SK-N-SH treated with all-trans-retinoic acid at 6 μM for 48 hours (cell line): ENCODE data around the gene NIPA2.

Experiments
- ATAC-seq: fragments of 200-7000 bp; cut with Tn5 transposase; 3 replicates; pipeline ENCODE4 v1.9.1; 2020; ENCODE audit warnings: mild to moderate bottlenecking, moderate library complexity
- ARNTL ChIP-seq: fragments of 450-650 bp; formaldehyde crosslinking; IDR thresholded peaks from 2 replicates; pipeline ENCODE4 v1.5.0; 2020; ENCODE audit warnings: low read depth, mild to moderate bottlenecking, moderate library complexity, borderline replicate concordance
- CSDC2 ChIP-seq: fragments of 250-450 bp; sonication (Bioruptor Pico); IDR thresholded peaks from 2 replicates; pipeline ENCODE4 v1.5.0; 2020; ENCODE audit warnings: mild to moderate bottlenecking, moderate library complexity
- GLIS3 ChIP-seq: fragments of 250-450 bp; sonication (Bioruptor Pico); IDR thresholded peaks from 2 replicates; pipeline ENCODE4 v1.5.0; 2020; ENCODE audit warnings: mild to moderate bottlenecking, moderate library complexity
- OSR1 ChIP-seq: fragments of 250-450 bp; sonication (Bioruptor Pico); IDR thresholded peaks from 2 replicates; pipeline ENCODE4 v1.8.0; 2022; ENCODE audit warnings: moderate library complexity, mild to moderate bottlenecking, inconsistent platforms
- PPARA ChIP-seq: fragments of 250-450 bp; sonication (Bioruptor Pico); IDR thresholded peaks from 2 replicates; pipeline ENCODE4 v1.5.0; 2020; ENCODE audit warnings: mild to moderate bottlenecking, borderline replicate concordance
- RARB ChIP-seq: fragments of 250-450 bp; sonication (Bioruptor Pico); IDR thresholded peaks from 2 replicates; pipeline ENCODE4 v1.8.0; 2021; ENCODE audit warnings: mild to moderate bottlenecking, moderate library complexity
- TCF4 ChIP-seq: fragments of 250-450 bp; sonication (Bioruptor Pico); IDR thresholded peaks from 2 replicates; pipeline ENCODE4 v1.8.0; 2021; ENCODE audit warnings: mild to moderate bottlenecking, moderate library complexity, borderline replicate concordance
- TOX ChIP-seq: fragments of 250-450 bp; sonication (Bioruptor Pico); IDR thresholded peaks from 2 replicates; pipeline ENCODE4 v1.8.0; 2021; ENCODE audit warnings: mild to moderate bottlenecking, moderate library complexity, borderline replicate concordance
- ZC3H10 ChIP-seq: fragments of 250-450 bp; sonication (Bioruptor Pico); IDR thresholded peaks from 2 replicates; pipeline ENCODE4 v1.5.1; 2021; ENCODE audit warnings: mild to moderate bottlenecking, moderate library complexity
- ZFP3 ChIP-seq: fragments of 250-450 bp; sonication (Bioruptor Pico); IDR thresholded peaks from 2 replicates; pipeline ENCODE4 v1.5.0; 2020; ENCODE audit warnings: mild to moderate bottlenecking, moderate library complexity
- ZFP30 ChIP-seq: fragments of 450-650 bp; formaldehyde crosslinking; IDR thresholded peaks from 2 replicates; pipeline ENCODE4 v1.5.0; 2022; ENCODE audit warnings: mild to moderate bottlenecking, moderate library complexity
- ZNF565 ChIP-seq: fragments of 450-650 bp; formaldehyde crosslinking; conservative IDR thresholded peaks from 2 replicates; pipeline ENCODE4 v1.5.0; 2020; ENCODE audit warnings: low read depth, mild to moderate bottlenecking, moderate library complexity
- ZNF70 ChIP-seq: fragments of 450-650 bp; formaldehyde crosslinking; IDR thresholded peaks from 2 replicates; pipeline ENCODE4 v1.5.0; 2020; ENCODE audit warnings: mild to moderate bottlenecking, moderate library complexity
- ZNF8 ChIP-seq: fragments of 450-650 bp; formaldehyde crosslinking; IDR thresholded peaks from 2 replicates; pipeline ENCODE4 v1.5.0; 2020; ENCODE audit warnings: mild to moderate bottlenecking, moderate library complexity
- TF ChIP-seq, protein P1 (sequence below): fragments of 250-450 bp; sonication (Bioruptor Pico); IDR thresholded peaks from 2 replicates; pipeline ENCODE4 v1.5.1; 2020; ENCODE audit warnings: low read depth, mild to moderate bottlenecking, moderate library complexity
- TF ChIP-seq, protein P2 (sequence below): fragments of 250-450 bp; sonication (Bioruptor Pico); IDR thresholded peaks from 2 replicates; pipeline ENCODE4 v1.8.0; 2021; ENCODE audit warnings: low read depth, mild to moderate bottlenecking, moderate library complexity, borderline replicate concordance
- TF ChIP-seq, protein P3 (sequence below): fragments of 250-450 bp; sonication (Bioruptor Pico); IDR thresholded peaks from 2 replicates; pipeline ENCODE4 v1.5.0; 2020; ENCODE audit warnings: mild to moderate bottlenecking, moderate library complexity
- TF ChIP-seq, protein P4 (sequence below): fragments of 250-450 bp; sonication (Bioruptor Pico); IDR thresholded peaks from 2 replicates; pipeline ENCODE4 v1.8.0; 2020; ENCODE audit warnings: mild to moderate bottlenecking, moderate library complexity, borderline replicate concordance
- TF ChIP-seq, protein P5 (sequence below): fragments of 250-450 bp; sonication (Bioruptor Pico); IDR thresholded peaks from 2 replicates; pipeline ENCODE4 v1.5.1; 2021; ENCODE audit warnings: mild to moderate bottlenecking, moderate library complexity

Gene NIPA2

DNA sequence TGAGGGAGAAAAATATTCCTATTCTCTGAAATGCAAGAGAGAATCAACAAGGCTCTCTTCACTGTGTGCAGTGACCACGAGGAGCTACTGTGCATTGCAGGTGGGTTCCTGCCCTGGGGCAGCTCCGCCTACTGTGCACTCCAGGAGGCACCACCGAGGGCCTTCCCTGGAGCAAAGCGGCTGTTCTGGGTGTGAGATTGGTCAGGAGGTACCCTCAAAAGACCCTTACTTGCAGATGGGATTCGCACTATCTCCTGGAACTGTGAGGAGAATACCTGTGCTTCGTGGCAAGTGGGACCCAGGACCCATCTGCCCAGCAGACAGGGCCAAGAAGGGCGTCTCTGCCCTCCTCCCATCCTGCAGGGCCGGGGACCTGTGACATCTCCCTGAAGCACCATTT lies 72.8 kb downstream of the NIPA2 start:
- no peak for ATAC-seq
- TF ChIP-seq GLIS3 = no peak
- TF ChIP-seq RARB (CRISPR knock-in tag) = no peak
- TF ChIP-seq, protein P1, sequence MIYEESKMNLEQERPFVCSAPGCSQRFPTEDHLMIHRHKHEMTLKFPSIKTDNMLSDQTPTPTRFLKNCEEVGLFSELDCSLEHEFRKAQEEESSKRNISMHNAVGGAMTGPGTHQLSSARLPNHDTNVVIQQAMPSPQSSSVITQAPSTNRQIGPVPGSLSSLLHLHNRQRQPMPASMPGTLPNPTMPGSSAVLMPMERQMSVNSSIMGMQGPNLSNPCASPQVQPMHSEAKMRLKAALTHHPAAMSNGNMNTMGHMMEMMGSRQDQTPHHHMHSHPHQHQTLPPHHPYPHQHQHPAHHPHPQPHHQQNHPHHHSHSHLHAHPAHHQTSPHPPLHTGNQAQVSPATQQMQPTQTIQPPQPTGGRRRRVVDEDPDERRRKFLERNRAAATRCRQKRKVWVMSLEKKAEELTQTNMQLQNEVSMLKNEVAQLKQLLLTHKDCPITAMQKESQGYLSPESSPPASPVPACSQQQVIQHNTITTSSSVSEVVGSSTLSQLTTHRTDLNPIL = no peak
- TF ChIP-seq ZFP30 = no peak
- TF ChIP-seq, protein P2, sequence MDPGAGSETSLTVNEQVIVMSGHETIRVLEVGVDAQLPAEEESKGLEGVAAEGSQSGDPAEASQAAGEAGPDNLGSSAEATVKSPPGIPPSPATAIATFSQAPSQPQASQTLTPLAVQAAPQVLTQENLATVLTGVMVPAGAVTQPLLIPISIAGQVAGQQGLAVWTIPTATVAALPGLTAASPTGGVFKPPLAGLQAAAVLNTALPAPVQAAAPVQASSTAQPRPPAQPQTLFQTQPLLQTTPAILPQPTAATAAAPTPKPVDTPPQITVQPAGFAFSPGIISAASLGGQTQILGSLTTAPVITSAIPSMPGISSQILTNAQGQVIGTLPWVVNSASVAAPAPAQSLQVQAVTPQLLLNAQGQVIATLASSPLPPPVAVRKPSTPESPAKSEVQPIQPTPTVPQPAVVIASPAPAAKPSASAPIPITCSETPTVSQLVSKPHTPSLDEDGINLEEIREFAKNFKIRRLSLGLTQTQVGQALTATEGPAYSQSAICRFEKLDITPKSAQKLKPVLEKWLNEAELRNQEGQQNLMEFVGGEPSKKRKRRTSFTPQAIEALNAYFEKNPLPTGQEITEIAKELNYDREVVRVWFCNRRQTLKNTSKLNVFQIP = no peak
- no peak for TF ChIP-seq ZC3H10
- TF ChIP-seq ZNF565 = no peak
- TF ChIP-seq CSDC2 (CRISPR knock-in tag) = no peak
- TF ChIP-seq, protein P3, sequence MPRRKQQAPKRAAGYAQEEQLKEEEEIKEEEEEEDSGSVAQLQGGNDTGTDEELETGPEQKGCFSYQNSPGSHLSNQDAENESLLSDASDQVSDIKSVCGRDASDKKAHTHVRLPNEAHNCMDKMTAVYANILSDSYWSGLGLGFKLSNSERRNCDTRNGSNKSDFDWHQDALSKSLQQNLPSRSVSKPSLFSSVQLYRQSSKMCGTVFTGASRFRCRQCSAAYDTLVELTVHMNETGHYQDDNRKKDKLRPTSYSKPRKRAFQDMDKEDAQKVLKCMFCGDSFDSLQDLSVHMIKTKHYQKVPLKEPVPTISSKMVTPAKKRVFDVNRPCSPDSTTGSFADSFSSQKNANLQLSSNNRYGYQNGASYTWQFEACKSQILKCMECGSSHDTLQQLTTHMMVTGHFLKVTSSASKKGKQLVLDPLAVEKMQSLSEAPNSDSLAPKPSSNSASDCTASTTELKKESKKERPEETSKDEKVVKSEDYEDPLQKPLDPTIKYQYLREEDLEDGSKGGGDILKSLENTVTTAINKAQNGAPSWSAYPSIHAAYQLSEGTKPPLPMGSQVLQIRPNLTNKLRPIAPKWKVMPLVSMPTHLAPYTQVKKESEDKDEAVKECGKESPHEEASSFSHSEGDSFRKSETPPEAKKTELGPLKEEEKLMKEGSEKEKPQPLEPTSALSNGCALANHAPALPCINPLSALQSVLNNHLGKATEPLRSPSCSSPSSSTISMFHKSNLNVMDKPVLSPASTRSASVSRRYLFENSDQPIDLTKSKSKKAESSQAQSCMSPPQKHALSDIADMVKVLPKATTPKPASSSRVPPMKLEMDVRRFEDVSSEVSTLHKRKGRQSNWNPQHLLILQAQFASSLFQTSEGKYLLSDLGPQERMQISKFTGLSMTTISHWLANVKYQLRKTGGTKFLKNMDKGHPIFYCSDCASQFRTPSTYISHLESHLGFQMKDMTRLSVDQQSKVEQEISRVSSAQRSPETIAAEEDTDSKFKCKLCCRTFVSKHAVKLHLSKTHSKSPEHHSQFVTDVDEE (CRISPR knock-in tag) = no peak
- no peak for TF ChIP-seq PPARA (CRISPR knock-in tag)
- TF ChIP-seq ARNTL = no peak
- TF ChIP-seq, protein P4, sequence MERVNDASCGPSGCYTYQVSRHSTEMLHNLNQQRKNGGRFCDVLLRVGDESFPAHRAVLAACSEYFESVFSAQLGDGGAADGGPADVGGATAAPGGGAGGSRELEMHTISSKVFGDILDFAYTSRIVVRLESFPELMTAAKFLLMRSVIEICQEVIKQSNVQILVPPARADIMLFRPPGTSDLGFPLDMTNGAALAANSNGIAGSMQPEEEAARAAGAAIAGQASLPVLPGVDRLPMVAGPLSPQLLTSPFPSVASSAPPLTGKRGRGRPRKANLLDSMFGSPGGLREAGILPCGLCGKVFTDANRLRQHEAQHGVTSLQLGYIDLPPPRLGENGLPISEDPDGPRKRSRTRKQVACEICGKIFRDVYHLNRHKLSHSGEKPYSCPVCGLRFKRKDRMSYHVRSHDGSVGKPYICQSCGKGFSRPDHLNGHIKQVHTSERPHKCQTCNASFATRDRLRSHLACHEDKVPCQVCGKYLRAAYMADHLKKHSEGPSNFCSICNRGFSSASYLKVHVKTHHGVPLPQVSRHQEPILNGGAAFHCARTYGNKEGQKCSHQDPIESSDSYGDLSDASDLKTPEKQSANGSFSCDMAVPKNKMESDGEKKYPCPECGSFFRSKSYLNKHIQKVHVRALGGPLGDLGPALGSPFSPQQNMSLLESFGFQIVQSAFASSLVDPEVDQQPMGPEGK (CRISPR knock-in tag) = no peak
- TF ChIP-seq ZNF8 (CRISPR knock-in tag) = no peak
- no peak for TF ChIP-seq ZFP3
- TF ChIP-seq, protein P5, sequence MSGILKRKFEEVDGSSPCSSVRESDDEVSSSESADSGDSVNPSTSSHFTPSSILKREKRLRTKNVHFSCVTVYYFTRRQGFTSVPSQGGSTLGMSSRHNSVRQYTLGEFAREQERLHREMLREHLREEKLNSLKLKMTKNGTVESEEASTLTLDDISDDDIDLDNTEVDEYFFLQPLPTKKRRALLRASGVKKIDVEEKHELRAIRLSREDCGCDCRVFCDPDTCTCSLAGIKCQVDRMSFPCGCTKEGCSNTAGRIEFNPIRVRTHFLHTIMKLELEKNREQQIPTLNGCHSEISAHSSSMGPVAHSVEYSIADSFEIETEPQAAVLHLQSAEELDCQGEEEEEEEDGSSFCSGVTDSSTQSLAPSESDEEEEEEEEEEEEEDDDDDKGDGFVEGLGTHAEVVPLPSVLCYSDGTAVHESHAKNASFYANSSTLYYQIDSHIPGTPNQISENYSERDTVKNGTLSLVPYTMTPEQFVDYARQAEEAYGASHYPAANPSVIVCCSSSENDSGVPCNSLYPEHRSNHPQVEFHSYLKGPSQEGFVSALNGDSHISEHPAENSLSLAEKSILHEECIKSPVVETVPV (CRISPR knock-in tag) = no peak
- no peak for TF ChIP-seq ZNF70 (CRISPR knock-in tag)
- TF ChIP-seq TCF4 (CRISPR knock-in tag) = no peak

DNA sequence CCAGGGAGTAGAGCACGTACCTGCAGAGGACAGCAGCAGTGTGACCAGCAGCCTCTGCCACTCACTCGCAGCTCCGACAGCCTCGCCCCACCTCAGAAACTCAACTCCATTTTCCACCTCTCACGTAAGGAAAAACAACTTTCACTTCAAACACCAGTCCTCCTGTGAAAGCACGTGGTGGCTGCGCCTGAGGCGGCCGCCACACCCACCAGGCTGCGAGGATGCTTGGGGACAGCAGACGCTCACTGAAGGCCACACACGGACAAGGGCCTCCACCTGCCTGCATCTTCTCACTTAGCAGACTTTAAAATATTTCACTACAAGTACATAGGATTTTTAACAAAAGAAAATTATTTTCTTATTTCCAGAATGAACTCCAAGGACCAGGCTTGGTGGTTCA lies 73.8 kb downstream of the NIPA2 start:
- no peak for TF ChIP-seq ZFP30
- TF ChIP-seq, protein P1 = no peak
- TF ChIP-seq ZNF565 = no peak
- TF ChIP-seq, all 23 proteins: peak for 0
- ATAC-seq = no peak

DNA sequence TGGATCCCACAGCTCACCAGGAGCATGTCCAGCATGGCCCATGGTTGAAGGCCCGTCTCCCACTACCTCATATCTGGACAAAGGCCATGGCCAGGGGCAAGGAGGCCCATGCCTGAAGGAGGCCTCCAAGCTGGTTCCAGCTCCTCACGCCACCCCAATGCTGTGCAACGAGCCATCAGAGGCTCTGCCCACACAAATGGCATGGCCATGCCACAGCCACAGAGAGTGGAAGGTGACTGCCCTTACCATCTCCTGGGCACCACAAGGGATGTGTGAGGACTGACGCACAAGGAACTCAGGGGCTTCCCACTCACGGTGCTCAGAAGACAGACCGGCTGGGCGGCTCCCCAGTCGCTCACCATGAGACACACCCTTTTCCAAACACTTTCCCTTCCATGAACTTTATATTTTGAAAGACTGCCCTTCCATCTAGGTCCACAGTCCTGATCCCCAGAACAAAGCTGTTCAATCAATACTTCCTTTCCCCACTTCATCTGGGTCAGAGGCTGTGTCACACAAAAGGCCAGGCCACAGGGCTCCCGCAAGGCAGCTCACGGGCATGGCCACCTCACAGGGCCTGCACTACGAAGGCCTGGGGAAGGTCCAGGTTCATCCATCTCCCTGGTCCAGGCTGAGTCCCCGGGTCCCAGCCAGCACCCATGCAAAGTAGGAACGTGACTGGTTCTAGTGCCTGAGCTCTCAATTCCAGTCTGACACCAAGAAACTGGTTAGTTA lies 75.3 kb downstream of the NIPA2 start:
- ATAC-seq = no peak
- TF ChIP-seq ZNF565 = no peak
- no peak for TF ChIP-seq ZNF70 (CRISPR knock-in tag)
- no peak for TF ChIP-seq PPARA (CRISPR knock-in tag)
- TF ChIP-seq OSR1 (CRISPR knock-in tag) = no peak
- no peak for TF ChIP-seq RARB (CRISPR knock-in tag)
- TF ChIP-seq, protein P3 (CRISPR knock-in tag) = no peak
- TF ChIP-seq TOX (CRISPR knock-in tag) = no peak
- TF ChIP-seq, protein P4 (CRISPR knock-in tag) = no peak
